Heart right ventricle (tissue), 16 donors: ENCODE data around the gene C2orf76. TPM values are rescaled to one million over a fixed set of nuclear protein-coding genes. Genes with fewer than 3 reads are reported as not detected.
A peak's percentile ranks its signal among the peaks of the same experiment; 100 is the strongest.

Experiments
- ATAC-seq, 8 donors: fragments of 200-7000 bp; cut with Tn5 transposase; one replicate each; pipeline ENCODE4 v1.9.1; 2020; ENCODE audit warnings: mild to moderate bottlenecking in 8 of 8, moderate library complexity in 8 of 8, moderate number of reproducible peaks in 1 of 8
- DNase-seq, 2 donors: peaks; one replicate each; pipeline ENCODE4 v3.0.0-alpha.2; 2020
- H3K27ac ChIP-seq, 10 donors: fragments of 200-600 bp; sonication (generic) in 2 of 10; one replicate each; pipeline versions ENCODE4 v1.5.0 to v1.8.0; 2020 to 2022; ENCODE audit warnings: mild to moderate bottlenecking in 3 of 10
- H3K27me3 ChIP-seq, 7 donors: fragments of 200-600 bp; one replicate each; pipeline ENCODE4 v1.8.0; 2021 to 2022; ENCODE audit warnings: mild to moderate bottlenecking in 2 of 7
- H3K36me3 ChIP-seq, 9 donors: fragments of 200-600 bp; sonication (generic) in 1 of 9; one replicate each; pipeline versions ENCODE4 v1.5.0 to v1.8.0; 2020 to 2022; ENCODE audit warnings: mild to moderate bottlenecking in 2 of 9
- H3K4me1 ChIP-seq, 9 donors: fragments of 200-600 bp; sonication (generic) in 1 of 9; one replicate each; pipeline versions ENCODE4 v1.5.0 to v1.8.0; 2020 to 2022; ENCODE audit warnings: mild to moderate bottlenecking in 4 of 9
- H3K4me3 ChIP-seq, 10 donors: fragments of 200-600 bp; sonication (generic) in 2 of 10; one replicate each; pipeline versions ENCODE4 v1.5.0 to v1.8.0; 2020 to 2022; ENCODE audit warnings: mild to moderate bottlenecking in 7 of 10, moderate library complexity in 2 of 10
- H3K9me3 ChIP-seq, 11 donors: fragments of 200-600 bp in 10 of 11; sonication (generic) in 2 of 11; one replicate each; pipeline versions ENCODE4 v1.5.0 to v1.8.0; 2013 to 2022; ENCODE audit warnings: mild to moderate bottlenecking in 2 of 11, control low read depth in 1 of 11, moderate library complexity in 1 of 11
- WGBS, 2 donors: extraction: QIAGEN DNeasy Blood & Tissue Kit; methylation state at CpG; one replicate each; pipeline ENCODE4 v1.1.7; 2013; ENCODE audit warnings: inconsistent platforms in 1 of 2; 5-methylcytosine and 5-hydroxymethylcytosine counted together
- intact Hi-C, 10 donors: fragments of 100-400 bp; cut with DNase I; formaldehyde crosslinking; loops; one replicate each; pipeline versions ENCODE4 v1.11.1 to v1.14.2; 2022
- polyA plus RNA-seq, 2 donors: library from polyadenylated mRNA; stranded (reverse); fragments of 200-250 nt; gene quantifications; one replicate each; pipeline ENCODE4 v1.2.3, GENCODE V29; 2013
- total RNA-seq, 10 donors: library from RNA; stranded (reverse); fragmentation: NEBNext Ultra II Directional in 3 of 10; extraction: Animal tissue kit (Norgen Biotek cat#: 25700) in 3 of 10; gene quantifications; one replicate each; pipeline versions ENCODE4 v1.2.1 to v1.2.4, GENCODE V29; 2021 to 2023
- TF ChIP-seq, protein P1 (sequence below), 9 donors: fragments of 200-600 bp; sonication (generic) in 2 of 9; IDR thresholded peaks; one replicate each; pipeline versions ENCODE4 v1.5.0 to v1.8.0; 2021 to 2022; ENCODE audit warnings: antibody characterized with exemption in 9 of 9, mild to moderate bottlenecking in 5 of 9, moderate library complexity in 1 of 9
- donor health status: Arrhythmogenic right ventricular cardiomyopathy.
- donor health status: ischemic (EF 13 %, LVEDD 7.1; RV severe dilation, severe dysfunction).
- donor health status: healthy with polysubstance abuse.
- donor health status: DM: no; HTN: yes; CAD: no.
- donor health status: DM: no; HTN: no; CAD: no.
- donor health status: ischemic (EF 25% LVEDD 6.9; RV normal size, moderate dysfunction).
- donor health status: ischemic (EF 25% LVEDD 5.7; RV mildly dilated, moderate dysfunction).
- donor health status: healthy.
- donor health status: DM: yes; HTN: yes; CAD: no.
- donor health status: Ischemic cardiomyopathy.
- donor health status: ischemic (EF 35%, LVEDD 5.7; RV mildly dilated, moderate dysfunction).
- donor health status: nonischemic (EF 11% LVEDD 7.7; RV severe dilation, severe dysfunction).
- donor health status: DM: yes; HTN: yes; CAD: no.
- donor health status: PGD.
- donor health status: ischemic (EF 29% LVEDD 5.4; RV normal size, mild dysfunction).
- donor health status: nonischemic (EF 23%, LVEDD 6.1; RV moderate dilation, normal function).

The C2orf76 gene
- total and polyA plus RNA-seq, 12 donors, result 5.1 to 12.2 (median 8.4) TPM

DNA sequence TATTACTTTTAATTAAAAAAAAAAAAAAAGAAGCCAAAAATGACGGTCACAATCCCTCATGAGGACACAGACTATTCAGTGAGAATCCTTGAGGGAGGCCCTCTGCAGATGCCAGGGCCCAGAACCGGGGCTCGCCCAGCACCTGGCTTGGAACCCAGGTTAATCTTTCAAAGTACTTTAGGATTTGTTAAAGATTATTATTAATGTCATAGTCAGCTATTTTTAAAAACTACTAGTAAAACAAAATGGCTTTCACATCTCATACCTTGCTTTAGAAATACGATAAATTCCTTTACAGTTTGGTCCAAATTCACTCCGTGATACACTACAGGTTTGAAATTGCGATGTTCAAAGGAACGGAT, 27.1 kb downstream of the C2orf76 start:
- TF ChIP-seq, protein P1, sequence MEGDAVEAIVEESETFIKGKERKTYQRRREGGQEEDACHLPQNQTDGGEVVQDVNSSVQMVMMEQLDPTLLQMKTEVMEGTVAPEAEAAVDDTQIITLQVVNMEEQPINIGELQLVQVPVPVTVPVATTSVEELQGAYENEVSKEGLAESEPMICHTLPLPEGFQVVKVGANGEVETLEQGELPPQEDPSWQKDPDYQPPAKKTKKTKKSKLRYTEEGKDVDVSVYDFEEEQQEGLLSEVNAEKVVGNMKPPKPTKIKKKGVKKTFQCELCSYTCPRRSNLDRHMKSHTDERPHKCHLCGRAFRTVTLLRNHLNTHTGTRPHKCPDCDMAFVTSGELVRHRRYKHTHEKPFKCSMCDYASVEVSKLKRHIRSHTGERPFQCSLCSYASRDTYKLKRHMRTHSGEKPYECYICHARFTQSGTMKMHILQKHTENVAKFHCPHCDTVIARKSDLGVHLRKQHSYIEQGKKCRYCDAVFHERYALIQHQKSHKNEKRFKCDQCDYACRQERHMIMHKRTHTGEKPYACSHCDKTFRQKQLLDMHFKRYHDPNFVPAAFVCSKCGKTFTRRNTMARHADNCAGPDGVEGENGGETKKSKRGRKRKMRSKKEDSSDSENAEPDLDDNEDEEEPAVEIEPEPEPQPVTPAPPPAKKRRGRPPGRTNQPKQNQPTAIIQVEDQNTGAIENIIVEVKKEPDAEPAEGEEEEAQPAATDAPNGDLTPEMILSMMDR (IDR thresholded peaks at IDR 0.05), result no peak
- Histone ChIP-seq H3K4me3 (no peak overlapping the region), H3K27ac (no peak overlapping the region), H3K9me3 (no peaks in the 10 kb centered on the region), H3K36me3 (peaks cover 0 to 45% (median 0%) of the 10 kb centered on the region in 9 donors), H3K4me1 (peaks cover 0 to 8% (median 0%) of the 10 kb centered on the region in 9 donors), H3K27me3 (no peaks in the 10 kb centered on the region)
- no peak for ATAC-seq
- DNase-seq, result no peak
- intact Hi-C loops, result no loop called here
- 91 to 92% methylated on average over 7 of the region's 7 CpGs for WGBS, 2 donors

DNA sequence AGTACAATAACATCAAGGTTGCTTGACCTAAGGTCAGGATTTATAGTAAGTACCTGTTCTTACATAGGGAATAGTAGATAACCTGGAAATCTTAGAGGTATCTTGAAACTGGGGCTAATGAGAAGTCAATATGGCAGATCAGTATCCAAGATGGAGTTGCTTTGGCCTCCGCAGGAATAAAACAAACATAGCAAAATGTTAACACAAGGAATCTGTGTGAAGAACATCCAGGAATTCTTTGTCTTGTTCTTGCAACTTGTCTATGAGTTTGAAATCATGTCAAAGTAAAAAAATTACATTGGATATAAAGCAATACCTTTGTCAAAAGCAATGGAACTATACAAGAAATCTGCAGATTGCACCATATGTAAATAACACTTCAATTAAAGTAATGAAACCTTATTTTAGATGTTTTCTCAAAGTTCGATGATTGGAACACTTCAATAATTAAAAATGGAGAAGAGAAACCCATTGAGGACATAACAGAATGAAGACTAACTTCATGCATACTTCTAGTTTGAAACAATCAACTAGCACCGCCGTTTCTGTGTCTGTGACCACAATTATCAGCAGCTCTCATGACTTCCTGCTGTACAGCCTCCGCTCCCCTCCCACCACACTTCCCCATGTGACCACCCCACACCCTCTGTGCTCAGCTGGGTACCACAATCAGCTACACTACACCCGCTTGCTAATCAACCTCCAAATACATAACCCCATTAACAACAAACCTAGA, 27.6 kb downstream of the C2orf76 start:
- TF ChIP-seq, protein P1 (IDR thresholded peaks at IDR 0.05), result no peak
- Histone ChIP-seq H3K27ac (no peak overlapping the region), H3K27me3 (no peaks in the 10 kb centered on the region), H3K36me3 (peaks cover 0 to 47% (median 0%) of the 10 kb centered on the region in 9 donors), H3K4me1 (peaks cover 0 to 8% (median 0%) of the 10 kb centered on the region in 9 donors), H3K4me3 (no peak overlapping the region), H3K9me3 (no peaks in the 10 kb centered on the region)
- DNase-seq, result peak in 1 of 2 donors; percentile 27
- 56 to 59% methylated on average over 6 of the region's 6 CpGs for WGBS, 2 donors
- peak in 7 of 8 donors; percentile 50 to 79 (median 71) for ATAC-seq
- intact Hi-C loops, result no loop called here

DNA sequence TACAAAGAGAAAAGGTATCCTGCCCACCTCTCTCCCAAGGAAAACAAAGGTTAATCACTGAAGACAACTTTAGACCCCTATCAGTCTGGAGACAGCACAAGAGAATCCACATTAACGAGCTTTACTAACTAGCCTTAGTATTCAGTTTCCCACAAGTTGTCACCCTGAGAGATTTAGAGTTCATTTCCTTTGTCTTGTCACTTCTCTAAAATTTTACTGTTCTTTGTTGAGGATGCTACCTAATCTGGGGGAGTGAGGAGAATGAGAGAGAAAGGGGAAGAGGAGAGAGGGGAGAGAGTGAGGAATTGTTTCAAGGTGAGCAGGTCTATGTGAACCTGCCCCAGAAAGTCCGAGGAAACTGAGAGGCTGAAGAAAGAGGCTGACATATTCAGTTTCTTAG, 28.4 kb downstream of the C2orf76 start:
- intact Hi-C loops, result no loop called here
- Histone ChIP-seq H3K4me1 (peaks cover 0 to 8% (median 0%) of the 10 kb centered on the region in 9 donors), H3K27ac (no peak overlapping the region), H3K4me3 (no peak overlapping the region), H3K9me3 (no peaks in the 10 kb centered on the region), H3K36me3 (peaks cover 0 to 50% (median 0%) of the 10 kb centered on the region in 9 donors), H3K27me3 (no peaks in the 10 kb centered on the region)
- DNase-seq (no peak), ATAC-seq (no peak)
- WGBS, 2 donors, result 94 to 97% methylated on average over 2 of the region's 2 CpGs
- TF ChIP-seq, protein P1 (IDR thresholded peaks at IDR 0.05), result no peak

DNA sequence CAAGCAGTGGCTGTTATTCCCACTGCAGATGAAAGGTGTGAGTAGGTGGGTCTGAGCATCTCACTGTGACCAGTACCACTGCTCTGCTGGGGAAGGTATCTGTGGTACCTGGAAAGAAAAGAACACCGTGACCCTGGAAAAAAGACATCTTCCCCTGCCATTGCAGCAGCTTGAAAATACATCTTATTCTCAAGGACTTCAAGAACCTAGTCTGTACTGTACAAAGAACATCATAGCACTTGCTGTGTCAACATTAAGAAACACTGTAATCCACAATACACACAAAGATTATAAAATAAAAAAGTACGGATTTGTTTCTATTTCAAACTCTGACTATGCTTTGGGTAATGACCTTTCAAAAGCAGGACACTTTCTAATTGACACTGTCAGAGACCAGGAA, 28.9 kb downstream of the C2orf76 start:
- Histone ChIP-seq H3K4me3 (no peak overlapping the region), H3K36me3 (peaks cover 0 to 53% (median 0%) of the 10 kb centered on the region in 9 donors), H3K27ac (no peak overlapping the region), H3K9me3 (no peaks in the 10 kb centered on the region), H3K27me3 (no peaks in the 10 kb centered on the region), H3K4me1 (peaks cover 0 to 8% (median 0%) of the 10 kb centered on the region in 9 donors)
- ATAC-seq, result no peak
- TF ChIP-seq, protein P1 (IDR thresholded peaks at IDR 0.05), result no peak
- intact Hi-C loops, result no loop called here
- no peak for DNase-seq
- 93 to 96% methylated on average over 2 of the region's 2 CpGs for WGBS, 2 donors
